Right forelimb (tissue), 1 donor: ENCODE measurements around the gene TFAP2A.

Experiments used
- DNase-seq: peaks from one replicate; pipeline ENCODE4 v3.0.0-alpha.2; 2018

The TFAP2A gene

DNA sequence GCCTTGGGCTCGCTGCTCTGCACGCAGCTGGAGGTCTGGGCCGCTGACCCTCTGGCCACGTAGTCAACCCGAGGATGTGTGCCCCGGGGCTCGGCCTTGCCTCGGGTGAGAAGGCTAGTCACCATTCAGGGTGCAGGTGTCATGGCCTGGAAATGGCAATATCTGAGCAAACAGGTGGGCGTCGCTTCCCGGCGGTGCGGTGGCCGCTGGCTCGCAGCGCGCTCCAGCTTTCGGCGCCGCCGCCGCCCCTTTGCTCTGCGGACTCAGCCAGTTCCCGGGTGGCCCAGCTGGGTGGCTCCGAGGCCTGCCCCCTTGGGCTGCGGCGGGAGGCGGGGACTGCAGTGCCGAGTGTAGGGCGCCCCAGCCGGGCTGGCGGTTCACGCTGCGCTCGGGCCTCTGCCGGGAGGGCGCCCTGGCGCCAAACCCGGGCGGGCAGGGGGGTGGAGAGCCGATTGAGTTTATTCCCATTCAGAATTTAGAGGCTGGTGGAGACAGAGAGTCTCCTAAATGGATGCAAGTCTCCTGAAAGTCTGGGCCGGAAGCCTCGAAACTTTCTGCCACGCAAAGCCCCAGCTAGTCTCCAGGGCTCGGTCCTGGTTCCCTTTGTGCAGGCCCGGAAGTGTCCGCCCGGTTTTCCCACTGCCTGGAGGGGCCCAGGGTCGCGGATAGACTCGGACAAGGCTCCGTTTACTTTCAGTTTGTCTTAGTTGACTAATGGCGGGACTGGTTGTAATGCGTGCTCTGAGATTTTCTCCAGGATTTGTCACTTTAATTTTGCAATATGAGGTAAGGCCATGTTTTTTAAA is 11.3 kb upstream of the TFAP2A start:
- DNase-seq: no peak

DNA sequence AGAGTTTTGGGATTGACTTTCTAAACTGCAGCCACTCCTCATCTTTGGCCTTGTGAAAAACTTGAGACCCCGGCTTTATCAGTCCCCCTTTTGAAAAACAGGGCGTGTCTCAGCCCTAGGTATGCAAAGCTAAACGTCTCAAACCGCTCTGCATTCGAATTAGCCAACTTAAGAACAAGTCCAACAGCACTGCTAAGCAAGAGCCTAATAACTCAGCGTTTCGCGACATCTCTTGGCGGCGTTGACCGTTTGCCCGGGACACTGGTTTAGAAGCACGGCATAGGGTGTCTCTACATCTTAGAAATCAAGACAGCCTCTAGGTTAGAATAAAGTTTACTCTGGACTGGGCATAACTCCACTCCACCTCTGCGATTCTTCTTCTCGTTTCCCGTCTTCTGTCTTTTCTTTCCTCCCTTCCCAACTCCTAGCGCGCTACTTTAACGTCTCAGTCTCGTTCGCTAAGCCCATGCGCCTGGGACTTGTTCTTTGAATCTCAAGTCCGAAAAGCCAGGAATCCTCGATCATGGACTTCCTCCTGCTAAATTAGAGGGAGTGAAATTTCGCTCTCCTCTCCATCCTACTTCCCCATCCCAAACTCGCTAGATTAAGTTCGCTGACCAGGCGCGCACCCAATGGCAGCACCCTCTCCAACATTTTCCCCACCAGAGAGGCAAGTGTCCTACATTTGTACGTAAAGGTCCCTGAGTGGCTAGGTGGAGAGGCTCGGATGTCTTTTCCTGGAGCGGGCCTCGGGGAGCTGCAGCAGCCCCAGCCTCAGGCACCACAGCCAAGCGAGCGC is 10.5 kb upstream of the TFAP2A start:
- DNase-seq: no peak

DNA sequence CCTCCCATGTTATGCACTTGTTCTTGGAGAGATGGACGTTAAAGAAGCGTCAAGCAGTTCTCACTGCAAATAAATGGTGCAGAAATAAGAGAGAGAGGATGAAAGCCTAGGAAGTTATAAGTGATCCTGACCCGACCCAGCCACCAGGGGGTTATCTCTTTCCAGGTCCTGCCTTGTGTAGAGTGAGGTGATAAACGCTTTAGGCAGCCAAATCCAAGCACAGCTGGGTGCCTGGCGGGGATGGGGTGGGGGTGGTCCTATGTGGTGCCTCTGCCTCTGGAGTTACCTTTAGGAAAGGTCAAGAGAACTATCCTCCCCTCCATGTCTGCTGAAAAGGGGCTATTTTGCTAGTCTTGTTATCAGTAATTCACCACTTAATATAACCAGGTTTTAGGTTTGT is 9.2 kb upstream of the TFAP2A start:
- DNase-seq: no peak

DNA sequence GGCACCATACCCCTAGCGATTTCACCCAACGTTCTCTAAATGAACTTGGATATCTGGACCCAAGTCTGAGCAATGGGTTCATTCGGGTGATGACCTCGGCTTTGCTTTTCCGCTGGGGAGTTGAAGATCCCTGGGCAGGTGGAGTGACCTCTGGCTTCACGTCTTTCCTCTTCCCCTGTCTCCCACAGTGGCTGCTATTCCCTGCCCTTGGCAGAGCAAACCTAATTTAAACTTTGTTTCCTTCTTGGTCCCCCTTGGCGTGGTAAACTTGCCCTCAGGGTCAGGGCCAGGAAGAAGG is 7.8 kb upstream of the TFAP2A start:
- DNase-seq: no peak

DNA sequence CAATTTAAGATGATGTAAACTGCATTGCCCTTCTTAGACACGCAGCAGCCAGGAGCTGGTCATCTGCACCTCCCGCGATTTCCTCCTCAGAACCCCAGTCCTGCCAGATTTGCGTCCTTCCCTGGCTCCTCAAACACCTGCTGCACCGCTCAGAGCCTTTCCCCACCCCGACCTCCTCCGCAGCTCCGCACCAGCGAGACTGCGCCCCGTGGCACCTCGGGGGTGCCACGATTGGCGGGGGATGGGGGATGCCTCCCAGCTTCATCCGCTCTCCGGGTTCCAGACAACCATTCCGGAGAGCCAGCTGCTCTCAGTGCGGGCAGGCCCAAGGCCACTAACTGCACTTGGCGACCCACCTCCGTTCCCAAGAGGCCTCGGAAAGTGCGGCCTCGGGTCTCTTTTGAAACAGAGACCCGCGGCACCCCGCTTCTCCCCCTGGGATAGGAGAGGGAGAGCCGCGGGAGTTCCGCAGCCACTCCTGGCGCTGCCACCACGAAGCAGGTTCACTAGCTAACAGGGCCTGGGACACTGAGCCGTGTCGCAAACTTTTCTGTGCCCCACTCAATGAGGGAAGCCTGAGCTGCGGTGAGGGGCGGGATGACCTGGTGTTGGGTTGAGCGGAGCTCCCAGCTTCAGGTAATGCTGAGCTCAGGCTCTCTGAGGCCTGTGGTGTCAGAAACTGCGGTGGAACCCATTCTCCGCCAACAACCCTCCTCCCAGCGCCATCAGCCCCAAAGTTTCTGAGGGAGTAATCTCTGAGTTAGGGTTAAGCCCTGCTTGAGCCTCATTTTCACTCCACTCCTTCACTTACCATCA is 7.3 kb upstream of the TFAP2A start:
- no peak for DNase-seq

DNA sequence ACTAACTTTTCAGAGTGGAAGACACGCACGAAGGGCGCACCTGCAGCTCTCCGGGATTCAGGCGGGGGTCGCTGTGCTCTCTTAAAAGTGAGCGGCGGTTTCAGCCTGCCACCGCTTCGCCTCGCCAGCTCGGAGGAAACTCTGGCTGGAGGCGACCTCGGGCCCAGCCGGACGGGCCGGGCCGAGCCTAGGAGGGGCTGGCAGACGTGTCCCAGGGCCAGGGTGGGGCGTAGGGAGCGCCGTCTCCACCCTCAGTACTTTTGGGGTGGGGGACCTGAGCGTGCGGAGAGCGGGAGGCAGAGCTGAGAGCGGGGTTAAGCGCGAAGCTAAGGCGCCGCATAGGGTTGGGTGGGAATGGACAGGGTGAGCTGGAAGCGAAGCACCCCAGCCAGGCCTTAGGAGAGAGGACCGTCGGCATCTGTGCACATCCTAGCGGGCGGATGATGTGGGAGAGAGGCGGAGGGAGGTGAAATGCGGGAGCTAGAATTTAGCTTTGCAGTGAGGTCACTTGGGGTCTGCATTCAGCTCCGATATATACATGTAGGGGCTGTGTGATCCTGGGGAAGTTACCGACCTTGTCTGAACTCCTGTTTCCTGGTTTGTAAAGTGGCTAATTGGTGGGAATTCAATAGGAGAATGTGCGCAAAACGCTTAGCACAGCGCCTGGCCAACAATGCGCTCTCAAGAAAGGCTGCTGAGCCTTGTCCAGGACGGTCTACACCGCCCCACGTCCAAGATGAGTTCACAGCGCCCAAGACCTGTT is 6.5 kb upstream of the TFAP2A start:
- no peak for DNase-seq

DNA sequence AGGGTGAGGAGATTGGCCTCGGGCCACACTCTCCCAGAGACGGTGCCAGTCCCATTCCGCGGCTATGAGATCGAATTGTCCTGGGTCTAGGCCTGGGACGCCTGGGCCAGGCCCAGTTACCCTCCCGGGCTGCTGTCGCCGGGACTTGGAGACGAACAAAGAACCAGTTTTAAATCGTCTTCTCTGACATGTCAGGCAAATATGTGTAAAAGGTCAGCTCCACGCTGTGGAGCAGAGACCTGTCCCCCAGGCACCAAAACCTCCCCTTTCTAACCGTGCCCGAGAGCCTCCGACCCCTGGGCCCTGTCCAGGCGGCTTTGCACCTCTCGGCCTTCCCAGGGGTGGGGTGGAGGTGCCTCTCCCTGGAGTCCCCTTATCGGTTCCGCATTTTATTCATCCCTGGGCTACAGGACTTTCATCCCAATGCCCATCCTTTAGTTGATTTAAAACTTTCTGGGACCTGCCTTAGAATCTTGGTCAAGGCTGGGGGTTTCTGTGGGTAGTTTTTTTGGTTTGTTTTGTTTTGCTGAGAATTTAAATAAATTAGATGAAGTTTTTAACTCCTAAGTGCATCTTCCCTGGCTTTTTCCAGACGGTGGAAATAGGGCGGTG is 5.8 kb upstream of the TFAP2A start:
- no peak for DNase-seq

DNA sequence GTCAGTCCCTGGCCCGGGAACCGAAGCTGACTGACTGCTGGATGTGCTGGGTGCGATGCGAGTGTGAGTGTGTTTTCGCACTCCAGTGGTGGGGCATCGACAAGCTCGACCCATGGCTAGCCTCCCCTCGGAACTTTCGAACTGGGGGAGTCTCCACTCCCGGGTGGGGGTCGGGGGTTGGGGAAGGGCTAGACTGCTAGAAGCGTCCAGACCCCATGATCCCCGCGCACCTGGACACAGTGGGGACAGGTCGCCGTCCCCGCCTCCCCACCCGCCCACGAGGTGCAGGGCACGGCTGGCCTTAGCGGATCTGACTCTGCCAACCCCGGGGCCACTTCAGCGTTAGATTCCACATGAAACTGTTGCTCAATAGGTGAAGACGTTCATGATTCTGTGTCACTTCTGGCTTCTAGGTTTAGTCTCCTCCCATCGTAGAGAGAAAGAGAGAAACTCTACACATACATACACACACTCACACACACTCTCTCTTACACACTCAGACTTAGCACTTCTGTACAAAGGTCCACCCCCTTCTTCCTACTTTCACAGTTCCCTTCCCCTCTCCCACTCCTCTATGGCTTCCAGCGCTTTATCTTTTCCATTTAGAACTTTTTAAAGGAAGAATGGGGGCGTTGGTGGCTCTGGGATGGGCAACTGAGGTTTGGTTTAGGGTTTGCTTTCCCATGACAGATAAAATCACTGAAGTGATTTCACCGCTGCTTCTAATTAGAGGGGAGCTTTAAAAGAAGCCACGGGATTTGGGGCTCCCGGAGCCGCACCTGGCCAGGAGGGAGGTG is 5.1 kb upstream of the TFAP2A start:
- no peak for DNase-seq

DNA sequence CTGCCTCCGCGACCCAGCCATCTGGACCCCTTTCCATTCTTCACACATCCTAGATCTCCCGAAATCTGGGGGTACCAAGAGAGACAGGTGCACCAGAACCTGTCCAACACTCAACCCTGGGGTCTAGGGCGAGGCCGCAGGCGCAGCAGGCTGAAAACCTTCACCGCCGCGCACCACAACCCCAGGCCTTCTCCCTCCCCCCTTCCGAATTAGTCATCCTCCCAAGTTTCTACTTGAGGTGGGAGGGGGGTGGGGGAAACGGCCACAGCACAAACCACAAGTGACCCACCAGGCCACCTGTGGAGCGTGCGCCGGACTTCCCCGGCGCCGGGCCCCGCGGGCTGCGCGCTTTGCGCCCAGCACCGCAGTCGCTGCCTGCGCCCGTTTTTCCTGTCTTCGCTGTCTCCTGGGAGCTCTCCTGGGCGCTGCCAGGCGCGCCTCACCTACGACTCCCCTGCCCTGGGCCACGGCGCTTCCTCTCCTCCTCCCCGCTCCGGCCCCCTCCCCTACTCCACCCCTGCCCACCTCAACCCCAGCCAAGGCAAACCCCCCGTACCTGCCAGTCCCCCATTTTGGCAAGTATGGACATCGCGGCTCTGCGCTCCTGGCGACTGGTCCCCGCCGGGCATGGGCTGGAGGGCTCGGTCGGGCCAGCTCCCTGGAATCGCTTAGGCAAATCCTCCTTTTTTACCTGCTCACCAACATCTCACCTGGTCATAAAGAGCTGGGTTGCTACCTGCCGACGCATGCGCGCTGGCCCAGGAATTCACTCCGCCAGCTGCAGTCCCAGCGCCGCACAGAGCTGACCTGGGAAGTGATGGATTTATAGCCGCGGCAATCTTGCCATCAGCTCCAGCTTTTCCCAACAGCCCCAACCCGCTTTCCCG is 4.2 kb upstream of the TFAP2A start:
- DNase-seq: no peak

DNA sequence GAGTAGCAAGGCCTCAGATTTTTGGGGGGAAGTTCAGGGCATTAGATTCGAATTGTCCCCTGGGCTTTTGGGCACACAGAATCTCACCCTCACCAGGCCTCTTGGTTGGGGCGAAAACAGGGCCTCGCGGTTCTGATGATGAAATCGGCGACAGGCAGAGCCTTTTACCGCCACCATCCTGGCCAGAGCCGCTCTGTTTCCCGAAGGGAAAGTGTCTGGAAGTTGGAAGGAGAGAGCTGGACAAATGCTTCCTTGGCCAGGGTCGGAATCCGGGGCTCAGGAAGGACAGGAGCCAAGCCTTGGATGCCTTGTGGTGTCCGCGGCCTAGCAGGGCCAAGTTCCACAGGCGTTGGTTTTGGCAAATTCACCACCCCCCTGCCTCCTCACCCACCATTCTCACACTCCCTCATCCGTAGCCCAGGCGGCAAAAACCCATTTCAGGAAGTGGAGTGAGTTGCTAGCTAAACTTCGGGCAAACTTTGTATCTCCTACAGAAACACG is 3.5 kb upstream of the TFAP2A start:
- no peak for DNase-seq

DNA sequence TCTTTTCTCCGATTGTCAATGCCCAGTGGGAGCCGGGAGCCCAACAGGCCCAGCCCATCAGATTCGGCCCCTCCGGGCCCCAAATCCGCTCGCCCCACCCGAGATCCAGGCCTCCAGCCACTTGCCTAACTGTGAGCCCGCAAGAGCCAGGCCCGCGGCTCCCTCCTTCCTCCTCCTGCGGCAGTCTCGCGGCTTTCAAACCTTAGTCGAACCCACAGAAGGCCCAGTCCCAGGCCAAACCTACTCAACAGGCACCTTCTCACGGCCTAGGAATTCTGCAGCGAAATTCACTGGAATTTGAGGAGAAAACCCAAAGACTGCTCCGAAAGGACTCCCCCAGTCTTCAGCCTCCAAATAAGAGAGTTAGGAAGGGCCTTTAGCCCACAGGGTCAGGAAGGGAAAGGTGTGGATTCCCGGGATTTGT is 2.8 kb upstream of the TFAP2A start:
- DNase-seq: no peak

DNA sequence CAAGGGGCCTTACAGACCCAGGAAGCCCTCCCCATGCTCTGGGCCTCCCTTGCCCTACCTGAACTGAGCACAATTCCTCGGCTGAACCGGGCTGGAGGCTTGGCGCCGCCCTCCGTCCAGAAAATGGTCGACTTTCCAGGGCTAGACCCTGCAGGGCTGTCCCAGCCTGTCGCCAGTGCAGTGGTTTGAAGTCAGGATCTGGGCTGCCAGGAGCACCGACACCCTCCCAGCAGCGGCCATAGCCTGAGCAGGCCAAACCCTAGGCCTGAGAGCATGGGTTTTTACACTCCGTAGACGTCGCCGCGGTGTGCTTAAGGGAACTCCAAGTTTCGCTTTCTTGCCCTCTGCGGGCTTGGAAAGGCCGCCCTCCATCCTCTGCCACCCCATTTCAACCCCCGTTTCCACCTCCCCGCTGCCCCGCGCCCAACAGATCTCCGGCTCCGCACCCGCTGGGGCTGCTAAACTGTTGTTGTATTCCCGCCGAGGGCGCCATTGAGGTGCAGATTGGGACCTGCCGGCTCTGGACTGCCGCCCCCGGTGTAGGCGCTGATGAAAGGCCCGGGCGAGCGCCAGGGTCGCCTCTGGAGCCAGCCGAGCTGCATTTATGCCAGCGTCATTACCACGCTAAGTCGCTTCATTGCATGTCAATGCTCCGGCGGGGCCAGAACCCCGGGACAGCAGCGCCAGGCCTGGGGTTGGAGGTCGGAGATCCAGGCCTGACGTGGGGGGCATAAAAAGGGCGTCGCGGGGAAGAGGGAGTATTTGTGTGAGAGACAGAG is 2.2 kb upstream of the TFAP2A start:
- no peak for DNase-seq

DNA sequence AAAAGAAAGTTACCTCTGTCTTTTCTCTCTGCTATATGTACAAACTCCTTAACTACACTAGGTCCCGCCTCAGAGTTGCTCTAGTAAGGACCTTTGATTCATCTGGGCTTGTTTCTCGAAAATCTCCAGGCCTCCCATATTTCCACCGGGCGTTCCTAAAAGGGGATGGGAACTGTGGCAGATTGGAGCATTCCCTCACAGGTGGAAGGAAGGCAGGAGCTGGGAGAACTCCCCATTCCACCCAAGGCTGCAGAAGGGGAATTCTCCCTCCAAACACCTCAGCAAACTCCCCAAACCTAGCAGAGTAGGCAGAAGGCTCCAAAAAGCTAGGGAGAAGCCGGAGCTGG is 1.6 kb upstream of the TFAP2A start:
- no peak for DNase-seq

DNA sequence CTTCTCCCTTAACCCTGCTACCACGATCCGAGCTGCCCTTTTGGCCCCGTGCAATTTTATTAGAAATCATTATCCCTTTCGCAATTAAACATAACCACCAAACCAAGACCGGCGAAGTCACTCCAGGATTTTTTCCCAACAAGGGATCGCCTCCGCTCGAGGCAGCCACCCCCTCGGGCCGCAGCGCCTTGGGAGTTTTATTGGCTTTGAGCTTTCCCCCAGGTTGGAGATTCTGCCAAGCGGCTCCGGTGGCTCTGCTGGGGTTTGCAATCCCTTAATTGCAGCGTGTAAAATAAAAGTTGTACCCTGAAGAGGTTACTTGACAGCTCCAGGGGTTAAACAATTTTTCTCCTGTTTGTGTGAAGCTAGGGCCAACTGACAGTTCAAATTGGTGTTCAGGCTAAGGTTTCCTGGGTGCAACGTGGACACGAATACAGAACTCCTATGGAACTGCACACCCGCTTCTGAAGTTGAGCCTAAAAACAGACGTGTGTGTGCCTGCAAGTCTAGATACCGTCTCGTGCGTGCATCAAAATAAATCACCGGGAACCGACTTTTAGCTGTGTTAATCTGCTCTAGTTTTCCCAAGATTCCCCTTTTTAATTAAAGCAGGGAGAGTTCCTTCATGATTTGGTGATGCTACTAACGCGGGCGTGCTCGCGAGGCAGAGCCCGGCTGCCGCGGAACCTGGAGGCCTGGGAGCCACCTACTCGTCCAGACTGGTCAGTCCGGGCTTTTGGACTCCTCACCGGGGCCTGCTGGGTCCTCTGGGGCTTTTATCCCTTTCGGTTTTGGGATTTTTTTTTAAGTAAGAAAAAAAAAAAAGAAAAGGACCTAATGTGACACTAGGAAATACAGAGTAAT is 975 bp upstream of the TFAP2A start:
- DNase-seq: no peak

DNA sequence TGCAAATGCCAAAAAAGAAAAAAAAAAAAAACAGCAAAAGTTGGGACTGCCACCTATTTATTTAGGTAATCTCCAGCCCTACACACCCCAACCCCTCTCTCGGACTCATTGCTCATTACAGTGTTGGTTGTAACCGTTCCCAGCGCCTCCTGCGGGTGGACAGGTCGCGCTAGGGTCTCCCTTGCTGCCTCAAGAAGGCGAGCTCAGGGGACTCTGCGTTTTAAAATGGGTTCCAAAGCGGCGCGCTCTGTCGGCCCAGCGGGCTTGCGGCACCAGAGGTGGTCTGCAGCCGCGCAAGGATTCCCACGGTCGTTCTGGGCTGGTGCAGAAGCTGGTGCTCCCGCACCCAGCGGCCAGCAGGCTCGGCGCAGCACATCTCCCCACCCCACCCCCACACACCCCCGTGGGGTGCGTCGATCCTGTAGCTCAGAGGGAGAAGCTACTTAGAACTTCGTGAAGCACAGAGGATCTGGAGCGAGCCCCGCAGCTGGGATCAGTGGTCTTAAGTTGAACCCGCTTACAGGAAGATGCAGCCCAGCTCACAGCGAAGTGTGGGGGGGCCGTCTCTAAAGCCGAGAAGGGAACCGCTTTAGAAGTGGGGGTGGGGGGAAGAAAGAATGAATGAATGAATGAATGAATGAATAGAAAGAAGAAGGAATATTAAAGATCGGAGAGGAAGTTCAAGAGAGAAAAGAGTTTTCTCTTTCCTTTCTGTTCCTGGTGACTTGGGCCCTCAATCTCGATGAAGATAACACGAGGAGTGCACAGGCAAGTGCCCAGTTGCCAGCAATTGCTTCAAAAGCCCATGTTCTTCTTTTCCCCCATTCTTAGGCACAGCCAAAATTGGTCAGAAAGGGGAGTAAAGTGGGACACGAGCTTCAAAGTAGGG is 780 bp downstream of the TFAP2A start:
- no peak for DNase-seq

DNA sequence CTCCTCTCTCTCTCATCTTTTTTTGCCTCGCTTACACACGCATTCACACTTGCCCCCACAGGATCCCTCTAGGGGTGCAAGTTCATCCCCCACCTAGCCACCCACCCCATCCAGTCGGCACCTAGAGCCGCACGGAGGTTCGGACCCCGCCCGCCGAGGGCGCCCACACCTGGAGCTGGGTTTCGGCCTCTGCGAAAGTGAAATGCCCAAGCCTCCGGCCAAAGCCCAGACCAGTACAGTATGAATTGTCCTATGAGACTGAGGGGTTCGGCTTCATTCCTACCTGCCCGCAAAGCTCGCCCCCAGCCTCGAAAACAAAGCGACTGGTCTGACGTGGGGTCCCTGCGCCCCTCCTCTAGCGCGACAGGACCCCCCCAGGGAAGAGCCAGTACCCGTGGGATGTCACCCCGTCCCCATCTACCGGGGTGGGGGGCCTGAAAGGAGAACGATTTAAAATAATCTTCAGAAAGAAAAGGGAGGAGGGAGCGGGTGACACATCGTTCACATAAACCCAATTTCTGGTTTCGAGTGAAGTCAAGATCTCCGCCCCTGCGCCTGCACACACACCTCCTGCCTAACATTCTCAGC is 1.5 kb downstream of the TFAP2A start:
- DNase-seq: no peak
